Activated T-cell treated with anti-CD3 and anti-CD28 coated beads for 1 hour (primary cell): Measurements from ENCODE around the gene ATMIN.
A peak's percentile ranks its signal among the peaks of the same experiment; 100 is the strongest.

Experiments
- DNase-seq: peaks from one replicate; pipeline ENCODE4 v3.0.0-alpha.2; 2020; ENCODE audit warnings: low read depth

ATMIN gene

GRCh38 chr16:81067166-81067565 is 31.5 kb downstream of the ATMIN start:
- DNase-seq, result no peak

DNA sequence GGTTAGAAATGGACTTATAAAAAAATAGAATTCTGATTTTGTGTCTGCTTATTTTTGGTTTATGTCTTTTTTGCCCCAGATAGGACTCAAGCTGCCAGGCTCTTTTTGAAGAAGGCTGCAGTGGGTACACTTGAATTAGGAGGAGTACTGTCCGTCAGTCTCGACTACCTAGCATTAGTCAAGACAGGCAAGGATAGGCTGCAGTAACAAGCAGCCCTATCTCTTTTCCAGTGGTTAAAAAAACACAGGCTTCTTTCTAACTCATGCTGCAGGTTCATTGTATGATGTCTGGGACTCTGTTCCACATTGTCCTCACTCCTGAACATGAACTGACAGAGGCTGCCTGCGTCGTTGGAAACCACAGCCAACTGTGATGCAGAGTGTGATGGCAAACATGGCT is 33.4 kb downstream of the ATMIN start:
- DNase-seq, result no peak

DNA sequence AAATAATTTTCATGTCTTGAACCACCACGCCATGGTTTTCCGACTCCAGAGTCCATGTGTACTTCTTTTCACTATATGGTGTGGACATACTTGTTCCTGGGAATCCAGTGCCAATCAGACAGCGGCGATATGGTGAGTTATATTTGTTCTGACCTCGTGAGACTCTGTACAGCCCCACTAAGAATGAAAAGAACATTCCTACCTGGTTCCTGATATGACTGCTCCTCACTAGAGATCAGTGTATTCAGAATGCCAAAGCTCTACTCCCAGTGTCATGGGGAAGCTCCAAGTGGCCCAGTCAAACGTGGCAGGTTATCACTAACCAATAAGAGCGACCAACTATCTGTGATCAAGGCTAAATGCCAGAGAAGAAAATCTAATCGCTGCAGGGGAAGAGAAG is 35.3 kb downstream of the ATMIN start:
- no peak for DNase-seq

DNA sequence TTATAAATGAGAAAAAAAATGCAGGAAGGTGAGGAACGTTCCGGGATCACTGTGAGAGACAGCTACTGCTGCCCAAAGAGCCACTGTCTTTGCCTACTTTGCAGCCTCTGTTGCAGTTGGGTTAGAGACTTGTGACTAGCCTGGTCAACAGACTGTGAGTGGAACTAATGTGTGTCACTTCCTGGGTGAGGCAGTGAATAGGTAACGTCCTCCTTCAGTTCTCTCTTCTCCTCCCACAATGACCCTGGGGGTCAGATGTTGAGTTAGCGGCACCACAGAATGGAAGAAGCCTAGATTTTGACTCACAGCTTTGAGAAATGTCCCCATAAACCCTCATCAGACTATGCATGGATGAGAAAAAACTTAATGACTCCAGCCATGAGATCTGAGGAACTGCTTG is 36.2 kb downstream of the ATMIN start:
- no peak for DNase-seq

DNA sequence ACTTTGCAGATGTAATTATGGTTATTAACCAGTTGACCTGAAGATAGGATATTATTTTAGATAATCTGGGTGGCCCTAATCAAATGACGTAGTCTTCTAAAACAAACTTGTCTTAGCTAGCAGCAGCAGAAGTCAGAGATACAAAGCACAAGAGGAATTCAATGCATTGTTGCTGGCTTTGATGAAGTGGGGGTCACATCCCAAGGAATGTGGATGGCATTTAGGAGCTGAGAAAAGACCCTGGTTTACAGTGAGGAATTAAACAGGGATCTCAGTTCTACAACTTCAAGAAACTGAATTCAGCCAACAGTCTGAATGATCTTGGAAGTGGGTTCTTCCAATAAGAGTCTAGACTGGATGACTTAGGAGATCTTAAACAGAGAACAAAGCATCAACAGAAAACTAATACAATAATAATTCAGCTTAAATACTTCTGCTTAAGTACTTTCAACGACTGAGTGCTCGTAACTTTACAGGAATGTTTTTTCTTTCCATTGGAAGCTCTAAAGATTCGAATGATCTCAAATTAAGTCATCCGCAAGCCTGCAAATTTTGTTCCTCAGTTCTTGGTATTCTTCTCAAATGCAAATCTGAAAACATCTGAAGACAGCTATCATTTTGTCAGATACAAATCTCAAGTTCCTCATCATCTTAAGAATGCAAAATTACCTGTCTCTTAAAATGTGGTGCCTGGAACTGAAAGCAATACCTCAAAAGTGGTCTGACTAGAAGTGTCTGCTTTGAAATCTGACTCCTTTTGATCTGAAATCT is 38.1 kb downstream of the ATMIN start:
- no peak for DNase-seq

- DNase-seq, result peak; percentile 92
Measured at GRCh38 chr16:81076566-81077075, 41.0 kb downstream of the ATMIN start.

DNA sequence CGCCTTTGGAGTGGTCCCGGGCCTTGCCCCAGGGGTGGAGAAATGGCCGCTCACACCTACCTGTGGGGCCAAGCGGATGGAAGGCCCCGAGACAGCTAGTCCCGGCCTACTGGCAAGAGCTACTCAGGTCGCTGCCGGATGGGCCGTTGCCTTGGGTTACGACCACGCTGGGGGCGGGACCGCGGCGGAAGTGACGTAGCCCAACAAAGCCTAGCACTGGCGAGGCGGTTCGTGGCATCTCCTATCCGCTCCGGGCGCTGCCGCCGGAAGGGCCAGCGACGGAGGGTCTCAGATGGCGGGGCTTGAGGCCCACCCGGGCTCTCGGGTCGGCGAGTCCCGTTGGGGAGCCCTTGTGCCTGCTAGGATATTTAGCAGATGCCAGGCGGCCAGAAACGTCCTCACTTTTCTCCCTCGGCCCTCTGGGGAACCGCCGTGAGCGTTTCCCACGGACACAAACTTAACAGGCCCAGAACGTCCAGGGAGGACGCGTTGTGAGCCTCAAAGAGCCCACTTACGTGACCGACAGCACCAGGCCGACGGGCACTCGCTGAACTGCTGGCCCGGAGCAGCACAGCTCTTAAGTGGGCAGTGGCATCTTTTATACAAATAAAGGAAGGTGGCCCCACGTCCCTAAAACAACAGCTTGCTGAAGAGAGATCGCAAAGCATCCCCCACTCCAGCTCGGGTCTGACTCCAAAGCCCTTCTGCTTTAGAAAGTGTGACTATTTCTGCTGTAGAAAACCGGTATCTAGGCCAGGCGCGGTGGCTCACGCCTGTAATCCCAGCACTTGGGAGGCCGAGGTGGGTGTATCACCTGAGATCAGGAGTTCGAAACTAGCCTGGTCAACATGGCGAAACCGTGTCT is 41.7 kb downstream of the ATMIN start, which contains the start of gene C16orf46:
Gene C16orf46, minus strand, starts transcription at position 163 of the 865 bp plus-strand sequence. CDS start 13,283 bp downstream, outside the sequence.
- DNase-seq, result peak; percentile 94

- DNase-seq, result no peak
Measured at GRCh38 chr16:81080233-81080632, 44.6 kb downstream of the ATMIN start.

GRCh38 chr16:81081014-81081413 is 45.4 kb downstream of the ATMIN start:
- DNase-seq, result no peak

DNA sequence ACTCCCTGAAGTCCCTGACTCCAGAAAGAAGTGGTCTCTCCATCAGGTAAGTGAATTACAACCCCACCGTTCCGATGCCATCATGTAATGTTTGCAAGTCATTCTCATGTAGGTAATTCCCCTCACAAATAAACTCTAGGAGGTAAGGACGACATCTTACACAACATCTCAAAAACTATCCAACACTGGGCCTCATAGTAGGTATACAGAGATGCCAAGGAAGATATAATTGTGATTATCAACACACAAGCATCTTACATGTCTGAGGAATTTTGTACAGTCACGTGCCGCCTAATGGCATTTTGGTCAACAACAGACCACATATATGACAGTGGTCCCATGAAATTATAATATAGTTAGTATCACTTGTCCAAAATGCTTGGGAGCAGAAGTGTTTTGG is 53.2 kb downstream of the ATMIN start:
- no peak for DNase-seq

DNA sequence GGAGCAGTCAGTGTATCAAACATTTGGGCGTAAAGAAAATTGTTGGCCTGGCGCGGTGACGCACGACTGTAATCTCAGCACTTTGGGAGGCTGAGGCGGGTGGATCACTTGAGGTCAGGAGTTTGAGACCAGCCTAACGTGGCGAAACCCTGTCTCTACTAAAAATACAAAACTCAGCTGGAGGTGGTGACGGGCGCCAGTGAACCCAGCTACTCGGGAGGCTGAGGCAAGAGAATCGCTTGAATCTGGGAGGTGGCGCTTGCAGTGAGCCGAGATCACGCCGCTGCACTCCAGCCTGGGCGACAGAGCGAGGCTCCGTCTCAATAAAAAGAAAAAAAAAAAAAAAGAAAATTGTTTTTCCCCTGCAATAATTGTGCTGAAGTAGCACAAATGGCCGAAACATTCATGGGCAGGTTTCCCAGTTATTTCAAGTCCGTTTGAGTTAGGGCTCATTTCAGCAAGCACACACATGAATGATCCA is 59.2 kb downstream of the ATMIN start:
- DNase-seq, result no peak

DNA sequence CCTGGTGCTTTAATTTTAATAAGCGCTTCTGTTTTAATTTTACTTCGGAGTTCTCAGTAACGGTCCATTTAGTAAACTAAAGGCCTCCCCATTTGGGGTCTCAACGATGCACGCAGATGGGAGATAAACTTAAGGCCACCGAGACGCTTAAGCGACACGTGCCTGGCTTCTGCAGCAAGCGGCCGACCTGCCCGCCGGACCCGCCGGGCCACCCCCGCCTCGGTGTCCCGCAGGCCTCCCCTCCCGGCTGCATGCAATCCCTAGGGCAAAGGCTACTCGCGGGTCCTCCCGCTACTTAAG is 60.0 kb downstream of the ATMIN start:
- no peak for DNase-seq

- peak; percentile 96 for DNase-seq
Measured at GRCh38 chr16:81095953-81096714, 60.5 kb downstream of the ATMIN start, which contains the start of gene GCSH. GCSH (minus strand) TSS chr16:81096395; CDS start chr16:81096278, 117 bp downstream.

- no peak for DNase-seq
Measured at GRCh38 chr16:81096715-81097208, 61.1 kb downstream of the ATMIN start.
